Vagina (tissue), 2 donors: ENCODE measurements around the gene TRAF6.

Source experiments
- CTCF ChIP-seq, 3 experiments: fragments of 450-650 bp in 2 of 3; fragments of 200-600 bp in 1 of 3; sonication (generic) in 1 of 3; IDR thresholded peaks; one replicate each; pipeline ENCODE4 v1.5.1; 2017 to 2019; ENCODE audit warnings: antibody characterized with exemption in 3 of 3, mild to moderate bottlenecking in 2 of 3, moderate library complexity in 2 of 3
- POLR2A ChIP-seq, 2 donors: fragments of 450-650 bp; IDR thresholded peaks; one replicate each; pipeline ENCODE4 v1.6.1; 2017; ENCODE audit warnings: antibody characterized with exemption in 2 of 2, mild to moderate bottlenecking in 2 of 2, moderate library complexity in 2 of 2
- POLR2AphosphoS5 ChIP-seq, 2 donors: sonication (generic); formaldehyde crosslinking; IDR thresholded peaks; one replicate each; pipeline ENCODE4 v1.9.0; 2017; ENCODE audit warnings: antibody characterized with exemption in 2 of 2, mild to moderate bottlenecking in 2 of 2, low read depth in 1 of 2; ENCODE audit not compliant: insufficient read depth in 1 of 2

GRCh38 chr11:36498721-36499120 lies 11.4 kb downstream of the TRAF6 start:
- TF ChIP-seq CTCF (IDR thresholded peaks at IDR 0.05) (no peak), POLR2A (IDR thresholded peaks at IDR 0.05) (no peak), POLR2AphosphoS5 (IDR thresholded peaks at IDR 0.05; ENCODE audit: insufficient read depth in 1 of 2, low read depth in 1 of 2) (no peak)
